T47D (cell line): ENCODE measurements around the gene PCDHGB7.
"Not testable (repeated sequence)": the region's sequence is repeated elsewhere in the genome, so short reads cannot be mapped to it uniquely, and the experiment has no call there.

Experiments
- DNase-seq, 2 experiments: peaks; one replicate each; pipeline versions ENCODE4 v3.0.0 to v3.0.0-alpha.2; 2011 to 2012; ENCODE audit warnings: low read depth in 1 of 2, low spot score in 1 of 2
- JUND ChIP-seq: IDR thresholded peaks from 2 replicates; pipeline ENCODE4 v1.6.1; 2012; ENCODE audit warnings: low read depth
- in situ Hi-C: cut with HindIII; loops from 2 replicates; pipeline ENCODE4 v1.10.0; 2016; ENCODE audit warnings: low sequenced_read_pairs, low pct_unique_long_range_greater_than_20kb

The PCDHGB7 gene

GRCh38 chr5:141417494-141418172, at the start of gene PCDHGB7:
PCDHGB7 (plus strand) TSS chr5:141417677; CDS start chr5:141417860, 183 bp downstream.
- DNase-seq, in situ Hi-C loops: not testable (repeated sequence)

- no peak for TF ChIP-seq JUND
- in situ Hi-C loops = no loop called here
- no peak for DNase-seq
Measured at GRCh38 chr5:141369994-141370848, 47.3 kb upstream of the PCDHGB7 start, which contains the start of gene PCDHGB3. PCDHGB3 (plus strand) TSS chr5:141370242; CDS start chr5:141370395, 153 bp downstream.

GRCh38 chr5:141371572-141372475, 45.7 kb upstream of the PCDHGB7 start:
- TF ChIP-seq JUND = no peak
- DNase-seq = no peak
- in situ Hi-C loops = no loop called here

GRCh38 chr5:141373673-141374317, 43.7 kb upstream of the PCDHGB7 start, which contains the start of gene PCDHGA6:
PCDHGA6 (plus strand) TSS chr5:141373891; CDS start chr5:141374084, 193 bp downstream.
- DNase-seq = peak; percentile 55 to 70
- no peak for TF ChIP-seq JUND
- in situ Hi-C loops = no loop called here

GRCh38 chr5:141374627-141375026, 42.9 kb upstream of the PCDHGB7 start:
- in situ Hi-C loops = no loop called here
- TF ChIP-seq JUND = no peak
- DNase-seq = no peak

- DNase-seq, in situ Hi-C loops: not testable (repeated sequence)
Measured at GRCh38 chr5:141375444-141376155, 41.9 kb upstream of the PCDHGB7 start.

DNA sequence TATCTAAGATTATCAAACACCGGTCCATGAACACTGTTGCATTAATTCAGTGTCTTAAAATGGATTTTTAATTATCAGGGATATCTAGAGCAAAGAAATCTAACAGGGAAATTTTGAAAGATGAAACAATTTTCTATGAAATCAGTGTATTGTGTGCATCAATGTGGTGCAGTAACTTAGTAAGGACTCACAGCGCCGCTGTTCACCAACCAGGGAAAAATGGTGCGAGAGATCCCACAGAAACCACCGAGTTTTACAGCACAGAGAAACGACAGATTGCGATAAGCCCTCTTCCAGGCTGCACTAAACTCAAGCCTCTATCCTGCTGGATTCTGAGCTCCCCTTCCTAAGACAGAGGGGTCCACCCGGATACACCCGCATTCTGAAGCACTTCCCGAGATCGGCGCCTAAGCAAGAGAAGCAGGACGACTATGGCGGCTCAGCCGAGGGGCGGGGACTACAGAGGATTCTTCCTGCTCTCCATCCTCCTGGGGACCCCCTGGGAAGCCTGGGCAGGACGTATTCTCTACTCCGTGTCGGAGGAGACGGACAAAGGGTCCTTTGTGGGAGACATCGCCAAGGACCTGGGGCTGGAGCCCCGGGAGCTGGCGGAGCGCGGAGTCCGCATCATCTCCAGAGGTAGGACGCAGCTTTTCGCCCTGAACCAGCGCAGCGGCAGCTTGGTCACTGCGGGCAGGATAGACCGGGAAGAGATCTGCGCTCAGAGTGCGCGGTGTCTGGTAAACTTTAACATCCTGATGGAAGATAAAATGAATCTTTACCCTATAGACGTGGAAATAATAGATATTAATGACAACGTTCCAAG, 34.8 kb upstream of the PCDHGB7 start, which contains the start of gene PCDHGA7:
PCDHGA7 (plus strand) TSS at position 274 of the 826 bp plus-strand sequence; CDS start at position 432, 158 bp downstream.
- no peak for TF ChIP-seq JUND
- in situ Hi-C loops = no loop called here
- DNase-seq = peak; percentile 82 to 88

GRCh38 chr5:141383345-141383744, 34.1 kb upstream of the PCDHGB7 start:
- no peak for DNase-seq
- in situ Hi-C loops = no loop called here
- TF ChIP-seq JUND = no peak

DNA sequence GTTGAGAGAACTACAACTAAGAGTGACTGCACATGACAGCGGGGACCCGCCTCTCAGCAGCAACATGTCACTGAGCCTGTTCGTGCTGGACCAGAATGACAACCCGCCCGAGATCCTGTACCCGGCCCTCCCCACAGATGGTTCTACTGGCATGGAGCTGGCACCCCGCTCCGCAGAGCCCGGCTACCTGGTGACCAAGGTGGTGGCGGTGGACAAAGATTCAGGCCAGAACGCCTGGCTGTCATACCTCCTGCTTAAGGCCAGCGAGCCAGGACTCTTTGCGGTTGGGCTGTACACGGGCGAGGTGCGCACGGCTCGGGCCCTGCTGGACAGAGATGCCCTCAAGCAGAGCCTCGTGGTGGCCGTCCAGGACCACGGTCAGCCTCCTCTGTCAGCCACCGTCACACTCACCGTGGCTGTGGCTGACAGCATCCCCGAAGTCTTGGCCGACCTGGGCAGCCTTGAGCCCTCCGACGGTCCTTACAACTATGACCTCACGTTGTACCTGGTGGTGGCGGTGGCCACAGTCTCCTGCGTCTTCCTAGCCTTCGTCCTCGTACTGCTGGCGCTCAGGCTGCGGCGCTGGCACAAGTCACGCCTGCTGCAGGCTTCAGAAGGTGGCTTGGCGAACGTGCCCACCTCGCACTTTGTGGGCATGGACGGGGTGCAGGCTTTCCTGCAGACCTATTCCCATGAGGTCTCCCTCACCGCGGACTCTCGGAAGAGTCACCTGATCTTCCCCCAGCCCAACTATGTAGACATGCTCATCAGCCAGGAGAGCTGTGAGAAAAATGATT, 32.8 kb upstream of the PCDHGB7 start:
- DNase-seq = no peak
- TF ChIP-seq JUND = no peak
- in situ Hi-C loops = no loop called here

- in situ Hi-C loops = not testable (repeated sequence)
- DNase-seq = peak in 1 of 2 experiments; percentile 63
Measured at GRCh38 chr5:141387557-141388311, 29.7 kb upstream of the PCDHGB7 start, which contains the start of gene PCDHGB4. PCDHGB4 (plus strand) TSS chr5:141387698; CDS start chr5:141387885, 187 bp downstream.
